Measurements from ENCODE around the gene NKD1.

The NKD1 gene

GRCh38 chr16:50539822-50540710 is 8.1 kb upstream of the NKD1 start:
- Histone ChIP-seq H3K4me2 (ENCODE audit: low read depth, low read length) (no peak overlapping the region), H3K79me2 (ENCODE audit: low read length) (no peaks in the 10 kb centered on the region), H3K36me3 (replicated peaks; ENCODE audit: insufficient read depth, low read length) (no peaks in the 10 kb centered on the region), H3K9me2 (replicated peaks; ENCODE audit: insufficient read depth, low read length) (no peaks in the 10 kb centered on the region), H4K20me1 (ENCODE audit: insufficient read depth, low read length) (no peaks in the 10 kb centered on the region), H3K9ac (ENCODE audit: low read length) (no peak overlapping the region), H3K4me3 (ENCODE audit: low read length) (no peak overlapping the region), H3K27me3 (replicated peaks; ENCODE audit: insufficient read depth, low read length) (peaks cover 9% of the 10 kb centered on the region), H2AFZ (ENCODE audit: low read length) (no peak overlapping the region), H3K27ac (ENCODE audit: low read length) (no peak overlapping the region), H3K4me1 (ENCODE audit: low read length) (no peaks in the 10 kb centered on the region), H3K9me3 (replicated peaks; ENCODE audit: insufficient read depth, low read length) (no peaks in the 10 kb centered on the region), H3F3A (ENCODE audit: insufficient read depth, low read length) (no peaks in the 10 kb centered on the region)
- no peak for TF ChIP-seq EZH2phosphoT487 (IDR thresholded peaks at IDR 0.05; ENCODE audit: low read length)
- TF ChIP-seq EZH2 (optimal IDR thresholded peaks at IDR 0.05; ENCODE audit: low read depth, low read length), result no peak
- no peak for TF ChIP-seq CTCF (IDR thresholded peaks at IDR 0.05; ENCODE audit: low read length)
- DNase-seq, result no peak

GRCh38 chr16:50540711-50541007 is 7.5 kb upstream of the NKD1 start:
- Histone ChIP-seq H3K36me3 (replicated peaks; ENCODE audit: insufficient read depth, low read length) (no peaks in the 10 kb centered on the region), H3K27me3 (replicated peaks; ENCODE audit: insufficient read depth, low read length) (peaks cover 12% of the 10 kb centered on the region), H3K9me3 (replicated peaks; ENCODE audit: insufficient read depth, low read length) (no peaks in the 10 kb centered on the region), H4K20me1 (ENCODE audit: insufficient read depth, low read length) (no peaks in the 10 kb centered on the region), H3K9ac (ENCODE audit: low read length) (no peak overlapping the region), H3K9me2 (replicated peaks; ENCODE audit: insufficient read depth, low read length) (no peaks in the 10 kb centered on the region), H2AFZ (ENCODE audit: low read length) (no peak overlapping the region), H3K4me3 (ENCODE audit: low read length) (no peak overlapping the region), H3K79me2 (ENCODE audit: low read length) (no peaks in the 10 kb centered on the region), H3F3A (ENCODE audit: insufficient read depth, low read length) (no peaks in the 10 kb centered on the region), H3K4me1 (ENCODE audit: low read length) (no peaks in the 10 kb centered on the region), H3K4me2 (ENCODE audit: low read depth, low read length) (no peak overlapping the region), H3K27ac (ENCODE audit: low read length) (no peak overlapping the region)
- no peak for TF ChIP-seq EZH2phosphoT487 (IDR thresholded peaks at IDR 0.05; ENCODE audit: low read length)
- no peak for TF ChIP-seq CTCF (IDR thresholded peaks at IDR 0.05; ENCODE audit: low read length)
- TF ChIP-seq EZH2 (optimal IDR thresholded peaks at IDR 0.05; ENCODE audit: low read depth, low read length), result no peak
- DNase-seq, result no peak

GRCh38 chr16:50542703-50543102 is 5.5 kb upstream of the NKD1 start:
- Histone ChIP-seq H3K4me3 (ENCODE audit: low read length) (no peak overlapping the region), H3K4me1 (ENCODE audit: low read length) (no peaks in the 10 kb centered on the region), H3K36me3 (replicated peaks; ENCODE audit: insufficient read depth, low read length) (no peaks in the 10 kb centered on the region), H3K27ac (ENCODE audit: low read length) (no peak overlapping the region), H3K79me2 (ENCODE audit: low read length) (no peaks in the 10 kb centered on the region), H3F3A (ENCODE audit: insufficient read depth, low read length) (no peaks in the 10 kb centered on the region), H3K9me2 (replicated peaks; ENCODE audit: insufficient read depth, low read length) (no peaks in the 10 kb centered on the region), H4K20me1 (ENCODE audit: insufficient read depth, low read length) (no peaks in the 10 kb centered on the region), H3K9ac (ENCODE audit: low read length) (no peak overlapping the region), H2AFZ (ENCODE audit: low read length) (no peak overlapping the region), H3K9me3 (replicated peaks; ENCODE audit: insufficient read depth, low read length) (no peaks in the 10 kb centered on the region), H3K4me2 (ENCODE audit: low read depth, low read length) (no peak overlapping the region), H3K27me3 (replicated peaks; ENCODE audit: insufficient read depth, low read length) (peaks cover 21% of the 10 kb centered on the region)
- TF ChIP-seq EZH2phosphoT487 (IDR thresholded peaks at IDR 0.05; ENCODE audit: low read length), result no peak
- TF ChIP-seq EZH2 (optimal IDR thresholded peaks at IDR 0.05; ENCODE audit: low read depth, low read length), result no peak
- TF ChIP-seq CTCF (IDR thresholded peaks at IDR 0.05; ENCODE audit: low read length), result no peak
- no peak for DNase-seq

Measured in MM.1S (cell line).